SK-N-SH treated with all-trans-retinoic acid at 6 μM for 48 hours (cell line): ENCODE measurements around the gene DNAJC22.

Experiments used
- ATAC-seq: fragments of 200-7000 bp; cut with Tn5 transposase; 3 replicates; pipeline ENCODE4 v1.9.1; 2020; ENCODE audit warnings: mild to moderate bottlenecking, moderate library complexity
- ARNTL ChIP-seq: fragments of 450-650 bp; formaldehyde crosslinking; IDR thresholded peaks from 2 replicates; pipeline ENCODE4 v1.5.0; 2020; ENCODE audit warnings: low read depth, mild to moderate bottlenecking, moderate library complexity, borderline replicate concordance
- BACH2 ChIP-seq: fragments of 250-450 bp; sonication (Bioruptor Pico); IDR thresholded peaks from 2 replicates; pipeline ENCODE4 v1.9.0; 2021; ENCODE audit warnings: mild to moderate bottlenecking, borderline replicate concordance
- CSDC2 ChIP-seq: fragments of 250-450 bp; sonication (Bioruptor Pico); IDR thresholded peaks from 2 replicates; pipeline ENCODE4 v1.5.0; 2020; ENCODE audit warnings: mild to moderate bottlenecking, moderate library complexity
- ESRRG ChIP-seq: fragments of 250-450 bp; sonication (Bioruptor Pico); IDR thresholded peaks from 2 replicates; pipeline ENCODE4 v1.6.1; 2021; ENCODE audit warnings: mild to moderate bottlenecking
- GLIS3 ChIP-seq: fragments of 250-450 bp; sonication (Bioruptor Pico); IDR thresholded peaks from 2 replicates; pipeline ENCODE4 v1.5.0; 2020; ENCODE audit warnings: mild to moderate bottlenecking, moderate library complexity
- ISL1 ChIP-seq: fragments of 250-450 bp; sonication (Bioruptor Pico); IDR thresholded peaks from 2 replicates; pipeline ENCODE4 v2.1.2; 2022; ENCODE audit warnings: mild to moderate bottlenecking, moderate library complexity
- OSR1 ChIP-seq: fragments of 250-450 bp; sonication (Bioruptor Pico); IDR thresholded peaks from 2 replicates; pipeline ENCODE4 v1.8.0; 2022; ENCODE audit warnings: moderate library complexity, mild to moderate bottlenecking, inconsistent platforms
- PPARA ChIP-seq: fragments of 250-450 bp; sonication (Bioruptor Pico); IDR thresholded peaks from 2 replicates; pipeline ENCODE4 v1.5.0; 2020; ENCODE audit warnings: mild to moderate bottlenecking, borderline replicate concordance
- RARB ChIP-seq: fragments of 250-450 bp; sonication (Bioruptor Pico); IDR thresholded peaks from 2 replicates; pipeline ENCODE4 v1.8.0; 2021; ENCODE audit warnings: mild to moderate bottlenecking, moderate library complexity
- SNAI2 ChIP-seq: fragments of 250-450 bp; sonication (Bioruptor Pico); IDR thresholded peaks from 2 replicates; pipeline ENCODE4 v1.5.0; 2020; ENCODE audit warnings: mild to moderate bottlenecking, moderate library complexity
- TCF4 ChIP-seq: fragments of 250-450 bp; sonication (Bioruptor Pico); IDR thresholded peaks from 2 replicates; pipeline ENCODE4 v1.8.0; 2021; ENCODE audit warnings: mild to moderate bottlenecking, moderate library complexity, borderline replicate concordance
- TOX ChIP-seq: fragments of 250-450 bp; sonication (Bioruptor Pico); IDR thresholded peaks from 2 replicates; pipeline ENCODE4 v1.8.0; 2021; ENCODE audit warnings: mild to moderate bottlenecking, moderate library complexity, borderline replicate concordance
- ZC3H10 ChIP-seq: fragments of 250-450 bp; sonication (Bioruptor Pico); IDR thresholded peaks from 2 replicates; pipeline ENCODE4 v1.5.1; 2021; ENCODE audit warnings: mild to moderate bottlenecking, moderate library complexity
- ZFP3 ChIP-seq: fragments of 250-450 bp; sonication (Bioruptor Pico); IDR thresholded peaks from 2 replicates; pipeline ENCODE4 v1.5.0; 2020; ENCODE audit warnings: mild to moderate bottlenecking, moderate library complexity
- ZFP30 ChIP-seq: fragments of 450-650 bp; formaldehyde crosslinking; IDR thresholded peaks from 2 replicates; pipeline ENCODE4 v1.5.0; 2022; ENCODE audit warnings: mild to moderate bottlenecking, moderate library complexity
- ZNF565 ChIP-seq: fragments of 450-650 bp; formaldehyde crosslinking; conservative IDR thresholded peaks from 2 replicates; pipeline ENCODE4 v1.5.0; 2020; ENCODE audit warnings: low read depth, mild to moderate bottlenecking, moderate library complexity
- ZNF70 ChIP-seq: fragments of 450-650 bp; formaldehyde crosslinking; IDR thresholded peaks from 2 replicates; pipeline ENCODE4 v1.5.0; 2020; ENCODE audit warnings: mild to moderate bottlenecking, moderate library complexity
- ZNF8 ChIP-seq: fragments of 450-650 bp; formaldehyde crosslinking; IDR thresholded peaks from 2 replicates; pipeline ENCODE4 v1.5.0; 2020; ENCODE audit warnings: mild to moderate bottlenecking, moderate library complexity
- TF ChIP-seq, protein P1 (sequence below): fragments of 250-450 bp; sonication (Bioruptor Pico); IDR thresholded peaks from 2 replicates; pipeline ENCODE4 v1.8.0; 2021; ENCODE audit warnings: low read depth, mild to moderate bottlenecking, moderate library complexity, borderline replicate concordance
- TF ChIP-seq, protein P2 (sequence below): fragments of 250-450 bp; sonication (Bioruptor Pico); IDR thresholded peaks from 2 replicates; pipeline ENCODE4 v1.8.0; 2020; ENCODE audit warnings: mild to moderate bottlenecking, moderate library complexity, borderline replicate concordance
- TF ChIP-seq, protein P3 (sequence below): fragments of 250-450 bp; sonication (Bioruptor Pico); IDR thresholded peaks from 2 replicates; pipeline ENCODE4 v1.5.0; 2020; ENCODE audit warnings: mild to moderate bottlenecking, moderate library complexity

Gene DNAJC22

DNA sequence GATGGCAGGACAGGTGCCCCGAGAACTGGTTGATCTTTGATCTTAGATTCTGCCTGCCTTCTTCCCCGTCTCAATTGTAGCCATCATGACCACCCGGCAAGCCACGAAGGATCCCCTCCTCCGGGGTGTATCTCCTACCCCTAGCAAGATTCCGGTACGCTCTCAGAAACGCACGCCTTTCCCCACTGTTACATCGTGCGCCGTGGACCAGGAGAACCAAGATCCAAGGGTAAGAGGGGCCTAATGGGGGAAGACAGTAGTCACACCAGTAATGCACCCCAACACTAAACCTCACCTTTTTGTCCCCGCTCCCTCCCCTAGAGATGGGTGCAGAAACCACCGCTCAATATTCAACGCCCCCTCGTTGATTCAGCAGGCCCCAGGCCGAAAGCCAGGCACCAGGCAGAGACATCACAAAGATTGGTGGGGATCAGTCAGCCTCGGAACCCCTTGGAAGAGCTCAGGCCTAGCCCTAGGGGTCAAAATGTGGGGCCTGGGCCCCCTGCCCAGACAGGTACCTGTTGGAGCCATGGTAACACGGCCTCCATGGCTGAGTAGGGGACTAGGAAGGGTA, 23.1 kb upstream of the DNAJC22 start:
- no peak for ATAC-seq
- TF ChIP-seq RARB (CRISPR knock-in tag) (no peak), TOX (CRISPR knock-in tag) (no peak), ZFP30 (CRISPR knock-in tag) (no peak), GLIS3 (CRISPR knock-in tag) (no peak), CSDC2 (CRISPR knock-in tag) (no peak), TCF4 (no peak), ZNF565 (CRISPR knock-in tag) (no peak), PPARA (no peak), ZNF8 (CRISPR knock-in tag) (no peak), ZNF70 (CRISPR knock-in tag) (no peak)
- TF ChIP-seq, protein P1, sequence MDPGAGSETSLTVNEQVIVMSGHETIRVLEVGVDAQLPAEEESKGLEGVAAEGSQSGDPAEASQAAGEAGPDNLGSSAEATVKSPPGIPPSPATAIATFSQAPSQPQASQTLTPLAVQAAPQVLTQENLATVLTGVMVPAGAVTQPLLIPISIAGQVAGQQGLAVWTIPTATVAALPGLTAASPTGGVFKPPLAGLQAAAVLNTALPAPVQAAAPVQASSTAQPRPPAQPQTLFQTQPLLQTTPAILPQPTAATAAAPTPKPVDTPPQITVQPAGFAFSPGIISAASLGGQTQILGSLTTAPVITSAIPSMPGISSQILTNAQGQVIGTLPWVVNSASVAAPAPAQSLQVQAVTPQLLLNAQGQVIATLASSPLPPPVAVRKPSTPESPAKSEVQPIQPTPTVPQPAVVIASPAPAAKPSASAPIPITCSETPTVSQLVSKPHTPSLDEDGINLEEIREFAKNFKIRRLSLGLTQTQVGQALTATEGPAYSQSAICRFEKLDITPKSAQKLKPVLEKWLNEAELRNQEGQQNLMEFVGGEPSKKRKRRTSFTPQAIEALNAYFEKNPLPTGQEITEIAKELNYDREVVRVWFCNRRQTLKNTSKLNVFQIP (CRISPR knock-in tag) = no peak

DNA sequence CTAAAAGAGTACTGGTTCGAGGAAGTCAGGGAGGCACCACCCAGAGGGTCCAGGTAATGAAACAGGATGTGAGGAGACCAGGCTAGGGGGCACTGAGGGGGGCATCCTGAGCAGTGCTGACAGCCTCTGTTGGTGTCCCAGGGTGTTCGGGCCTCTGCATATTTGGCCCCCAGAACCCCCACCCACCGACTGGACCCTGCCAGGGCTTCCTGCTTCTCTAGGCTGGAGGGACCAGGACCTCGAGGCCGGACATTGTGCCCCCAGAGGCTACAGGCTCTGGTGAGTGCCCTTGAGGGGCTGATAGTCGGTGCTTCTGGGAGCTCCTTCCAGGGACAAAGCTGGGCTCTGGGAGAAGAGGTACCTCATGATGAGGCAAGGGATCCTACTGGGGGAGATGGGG, 21.1 kb upstream of the DNAJC22 start:
- ATAC-seq = no peak
- TF ChIP-seq OSR1 (CRISPR knock-in tag) = no peak
- TF ChIP-seq TOX (CRISPR knock-in tag) = no peak
- no peak for TF ChIP-seq ZC3H10 (CRISPR knock-in tag)
- no peak for TF ChIP-seq ZNF8 (CRISPR knock-in tag)
- TF ChIP-seq, protein P2, sequence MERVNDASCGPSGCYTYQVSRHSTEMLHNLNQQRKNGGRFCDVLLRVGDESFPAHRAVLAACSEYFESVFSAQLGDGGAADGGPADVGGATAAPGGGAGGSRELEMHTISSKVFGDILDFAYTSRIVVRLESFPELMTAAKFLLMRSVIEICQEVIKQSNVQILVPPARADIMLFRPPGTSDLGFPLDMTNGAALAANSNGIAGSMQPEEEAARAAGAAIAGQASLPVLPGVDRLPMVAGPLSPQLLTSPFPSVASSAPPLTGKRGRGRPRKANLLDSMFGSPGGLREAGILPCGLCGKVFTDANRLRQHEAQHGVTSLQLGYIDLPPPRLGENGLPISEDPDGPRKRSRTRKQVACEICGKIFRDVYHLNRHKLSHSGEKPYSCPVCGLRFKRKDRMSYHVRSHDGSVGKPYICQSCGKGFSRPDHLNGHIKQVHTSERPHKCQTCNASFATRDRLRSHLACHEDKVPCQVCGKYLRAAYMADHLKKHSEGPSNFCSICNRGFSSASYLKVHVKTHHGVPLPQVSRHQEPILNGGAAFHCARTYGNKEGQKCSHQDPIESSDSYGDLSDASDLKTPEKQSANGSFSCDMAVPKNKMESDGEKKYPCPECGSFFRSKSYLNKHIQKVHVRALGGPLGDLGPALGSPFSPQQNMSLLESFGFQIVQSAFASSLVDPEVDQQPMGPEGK (CRISPR knock-in tag) = no peak
- no peak for TF ChIP-seq ZNF565 (CRISPR knock-in tag)
- no peak for TF ChIP-seq ESRRG (CRISPR knock-in tag)
- no peak for TF ChIP-seq RARB (CRISPR knock-in tag)
- no peak for TF ChIP-seq BACH2 (CRISPR knock-in tag)
- no peak for TF ChIP-seq ISL1 (CRISPR knock-in tag)
- TF ChIP-seq PPARA = no peak
- no peak for TF ChIP-seq GLIS3 (CRISPR knock-in tag)
- TF ChIP-seq, protein P3, sequence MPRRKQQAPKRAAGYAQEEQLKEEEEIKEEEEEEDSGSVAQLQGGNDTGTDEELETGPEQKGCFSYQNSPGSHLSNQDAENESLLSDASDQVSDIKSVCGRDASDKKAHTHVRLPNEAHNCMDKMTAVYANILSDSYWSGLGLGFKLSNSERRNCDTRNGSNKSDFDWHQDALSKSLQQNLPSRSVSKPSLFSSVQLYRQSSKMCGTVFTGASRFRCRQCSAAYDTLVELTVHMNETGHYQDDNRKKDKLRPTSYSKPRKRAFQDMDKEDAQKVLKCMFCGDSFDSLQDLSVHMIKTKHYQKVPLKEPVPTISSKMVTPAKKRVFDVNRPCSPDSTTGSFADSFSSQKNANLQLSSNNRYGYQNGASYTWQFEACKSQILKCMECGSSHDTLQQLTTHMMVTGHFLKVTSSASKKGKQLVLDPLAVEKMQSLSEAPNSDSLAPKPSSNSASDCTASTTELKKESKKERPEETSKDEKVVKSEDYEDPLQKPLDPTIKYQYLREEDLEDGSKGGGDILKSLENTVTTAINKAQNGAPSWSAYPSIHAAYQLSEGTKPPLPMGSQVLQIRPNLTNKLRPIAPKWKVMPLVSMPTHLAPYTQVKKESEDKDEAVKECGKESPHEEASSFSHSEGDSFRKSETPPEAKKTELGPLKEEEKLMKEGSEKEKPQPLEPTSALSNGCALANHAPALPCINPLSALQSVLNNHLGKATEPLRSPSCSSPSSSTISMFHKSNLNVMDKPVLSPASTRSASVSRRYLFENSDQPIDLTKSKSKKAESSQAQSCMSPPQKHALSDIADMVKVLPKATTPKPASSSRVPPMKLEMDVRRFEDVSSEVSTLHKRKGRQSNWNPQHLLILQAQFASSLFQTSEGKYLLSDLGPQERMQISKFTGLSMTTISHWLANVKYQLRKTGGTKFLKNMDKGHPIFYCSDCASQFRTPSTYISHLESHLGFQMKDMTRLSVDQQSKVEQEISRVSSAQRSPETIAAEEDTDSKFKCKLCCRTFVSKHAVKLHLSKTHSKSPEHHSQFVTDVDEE (CRISPR knock-in tag) = no peak
- TF ChIP-seq, protein P1 (CRISPR knock-in tag) = no peak
- TF ChIP-seq ZFP3 (CRISPR knock-in tag) = no peak
- TF ChIP-seq TCF4 = no peak

DNA sequence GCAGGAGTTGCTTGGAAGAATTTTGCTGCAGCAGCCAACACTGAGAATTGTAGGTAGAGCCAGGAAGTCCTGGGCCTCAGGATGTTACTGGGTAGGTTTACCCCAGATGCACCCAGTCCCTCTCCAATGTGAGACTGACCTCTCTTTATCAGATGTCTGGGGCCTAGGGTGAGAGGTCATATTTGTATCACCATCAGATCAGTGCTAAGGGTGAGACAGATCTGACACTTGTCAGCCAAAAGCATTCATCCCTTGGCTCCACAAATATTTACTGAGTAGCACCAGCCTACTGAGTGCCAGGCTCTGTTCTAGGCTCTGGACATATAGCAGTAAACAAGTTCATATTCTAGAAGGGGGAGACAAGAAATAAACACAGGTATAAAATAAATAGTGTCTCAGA, 19.3 kb upstream of the DNAJC22 start:
- no peak for ATAC-seq
- TF ChIP-seq, protein P2 (CRISPR knock-in tag) = no peak
- no peak for TF ChIP-seq ZFP30 (CRISPR knock-in tag)
- no peak for TF ChIP-seq ESRRG (CRISPR knock-in tag)
- no peak for TF ChIP-seq ZC3H10 (CRISPR knock-in tag)
- TF ChIP-seq, protein P3 (CRISPR knock-in tag) = no peak
- TF ChIP-seq GLIS3 (CRISPR knock-in tag) = no peak
- TF ChIP-seq SNAI2 (CRISPR knock-in tag) = no peak
- no peak for TF ChIP-seq PPARA
- no peak for TF ChIP-seq ZNF8 (CRISPR knock-in tag)
- no peak for TF ChIP-seq OSR1 (CRISPR knock-in tag)
- no peak for TF ChIP-seq ARNTL (CRISPR knock-in tag)
- no peak for TF ChIP-seq TCF4
- TF ChIP-seq, all 23 proteins: peak for 0
